HepG2 (cell line): Measurements from ENCODE around the gene IGFLR1. TPM values are rescaled to one million over a fixed set of nuclear protein-coding genes. Genes with fewer than 3 reads are reported as not detected.

Experiments used
- IKZF1 ChIP-seq: fragments of 450-650 bp; IDR thresholded peaks from 2 replicates; pipeline ENCODE4 v1.7.1; 2016
- IRF9 ChIP-seq: sonication (generic); formaldehyde crosslinking; IDR thresholded peaks from 2 replicates; pipeline ENCODE4 v1.8.0; 2022; ENCODE audit warnings: missing genetic modification reagents, mild to moderate bottlenecking, borderline replicate concordance
- KMT2A ChIP-seq: sonication (generic); formaldehyde crosslinking; IDR thresholded peaks from 2 replicates; pipeline ENCODE4 v1.4.0; 2020; ENCODE audit warnings: missing genetic modification reagents
- MXD3 ChIP-seq: IDR thresholded peaks from 2 replicates; pipeline ENCODE4 v1.6.1; 2016; ENCODE audit warnings: mild to moderate bottlenecking, missing biosample characterization, missing genetic modification reagents
- SNAPC4 ChIP-seq: sonication (generic); formaldehyde crosslinking; IDR thresholded peaks from 2 replicates; pipeline ENCODE4 v1.4.0; 2020; ENCODE audit warnings: mild to moderate bottlenecking, missing genetic modification reagents
- SP5 ChIP-seq: IDR thresholded peaks from 2 replicates; pipeline ENCODE4 v1.6.1; 2016; ENCODE audit warnings: low read depth, borderline replicate concordance
- TOE1 ChIP-seq: sonication (generic); formaldehyde crosslinking; IDR thresholded peaks from 2 replicates; pipeline ENCODE4 v1.4.0; 2020; ENCODE audit warnings: mild to moderate bottlenecking, missing genetic modification reagents
- ZBTB14 ChIP-seq: sonication (generic); formaldehyde crosslinking; IDR thresholded peaks from 2 replicates; pipeline ENCODE4 v1.4.0; 2020; ENCODE audit warnings: missing genetic modification reagents
- ZFP90 ChIP-seq: sonication (generic); formaldehyde crosslinking; IDR thresholded peaks from 2 replicates; pipeline ENCODE4 v1.8.0; 2022; ENCODE audit warnings: missing genetic modification reagents, mild to moderate bottlenecking, inconsistent platforms, borderline replicate concordance
- ZNF430 ChIP-seq: sonication (generic); formaldehyde crosslinking; IDR thresholded peaks from 2 replicates; pipeline ENCODE4 v1.9.0; 2021; ENCODE audit warnings: mild to moderate bottlenecking, missing genetic modification reagents
- ZNF451 ChIP-seq: sonication (generic); formaldehyde crosslinking; IDR thresholded peaks from 2 replicates; pipeline ENCODE4 v1.5.0; 2020; ENCODE audit warnings: mild to moderate bottlenecking, missing genetic modification reagents
- ZNF496 ChIP-seq: sonication (generic); formaldehyde crosslinking; IDR thresholded peaks from 2 replicates; pipeline ENCODE4 v1.8.1; 2023; ENCODE audit warnings: mild to moderate bottlenecking, moderate library complexity, missing genetic modification reagents; ENCODE audit not compliant: insufficient replicate concordance
- ZNF563 ChIP-seq: sonication (generic); formaldehyde crosslinking; IDR thresholded peaks from 2 replicates; pipeline ENCODE4 v1.8.0; 2022; ENCODE audit warnings: mild to moderate bottlenecking, moderate library complexity, missing genetic modification reagents
- ZNF614 ChIP-seq: IDR thresholded peaks from 2 replicates; pipeline ENCODE4 v1.6.1; 2018; ENCODE audit warnings: missing biosample characterization, missing genetic modification reagents, inconsistent platforms, borderline replicate concordance
- ZNF639 ChIP-seq: conservative IDR thresholded peaks from 2 replicates; pipeline ENCODE4 v1.6.1; 2018; ENCODE audit warnings: missing genetic modification reagents
- ZNF691 ChIP-seq: sonication (generic); formaldehyde crosslinking; IDR thresholded peaks from 2 replicates; pipeline ENCODE4 v1.4.0; 2020; ENCODE audit warnings: missing genetic modification reagents, low read depth, mild to moderate bottlenecking, borderline replicate concordance
- ZNF749 ChIP-seq: sonication (generic); formaldehyde crosslinking; IDR thresholded peaks from 2 replicates; pipeline ENCODE4 v1.8.0; 2022; ENCODE audit warnings: mild to moderate bottlenecking, missing genetic modification reagents, moderate library complexity, borderline replicate concordance
- polyA plus RNA-seq, 8 experiments: library from polyadenylated mRNA; depleted of rRNA in 3 of 8; stranded (reverse) in 7 of 8; unstranded in 1 of 8; fragments of >200 nt; fragmentation: Illumina TruSeq in 4 of 8; extraction: Trizol in 4 of 8; gene quantifications; 2 replicates each; pipeline versions ENCODE4 v1.2.1 to v1.2.3, GENCODE V29; 2011 to 2016; ENCODE audit warnings: low read depth in 4 of 8, missing spikeins in 1 of 8, mixed read lengths in 1 of 8; ENCODE audit not compliant: insufficient read depth in 1 of 8
- total RNA-seq, 5 experiments: library from RNA; depleted of rRNA; stranded (reverse); fragments of >200 nt; fragmentation: Illumina TruSeq; extraction: Trizol; gene quantifications; 2 replicates each; pipeline ENCODE4 v1.2.3, GENCODE V29; 2016; ENCODE audit warnings: low read depth in 1 of 5

The IGFLR1 gene
- total and polyA plus RNA-seq, 2 of the 13 experiments (the other 11 are each of a cell fraction or from before 2014, with no cell fraction given): 5.4 to 8.9 TPM

GRCh38 chr19:35715981-35716800 is 26.1 kb downstream of the IGFLR1 start (continued):
- TF ChIP-seq SNAPC4 (CRISPR knock-in tag) (no peak), IRF9 (CRISPR knock-in tag) (peak; percentile 64; the same call in 1 of the 2 replicates), IKZF1 (no peak), TOE1 (CRISPR knock-in tag) (no peak), ZNF430 (CRISPR knock-in tag) (no peak), ZBTB14 (CRISPR knock-in tag) (0 out of 2 replicates have a peak, but pooled peaks have one; percentile 17), ZNF563 (CRISPR knock-in tag) (no peak; the same call in 1 of the 2 replicates), KMT2A (CRISPR knock-in tag) (0 out of 2 replicates have a peak, but pooled peaks have one; percentile 11), ZNF691 (no peak), ZNF496 (no peak), MXD3 (CRISPR knock-in tag) (peak; percentile 32), ZNF639 (CRISPR knock-in tag) (no peak), ZFP90 (CRISPR knock-in tag) (0 out of 2 replicates have a peak, but pooled peaks have one; percentile 50), ZNF614 (no peak; the same call in 1 of the 2 replicates), ZNF451 (CRISPR knock-in tag) (no peak), ZNF749 (CRISPR knock-in tag) (peak; percentile 48), SP5 (CRISPR knock-in tag) (no peak)
